C4-2B (cell line): ENCODE data around the gene OR51G2.

Experiments
- ZFX ChIP-seq: fragments of 450-650 bp; IDR thresholded peaks from 2 replicates; pipeline ENCODE4 v1.6.1; 2017
- TF ChIP-seq, protein P1 (sequence below): fragments of 450-650 bp; conservative IDR thresholded peaks from 2 replicates; pipeline ENCODE4 v1.5.1; 2017; ENCODE audit warnings: mild to moderate bottlenecking

DNA sequence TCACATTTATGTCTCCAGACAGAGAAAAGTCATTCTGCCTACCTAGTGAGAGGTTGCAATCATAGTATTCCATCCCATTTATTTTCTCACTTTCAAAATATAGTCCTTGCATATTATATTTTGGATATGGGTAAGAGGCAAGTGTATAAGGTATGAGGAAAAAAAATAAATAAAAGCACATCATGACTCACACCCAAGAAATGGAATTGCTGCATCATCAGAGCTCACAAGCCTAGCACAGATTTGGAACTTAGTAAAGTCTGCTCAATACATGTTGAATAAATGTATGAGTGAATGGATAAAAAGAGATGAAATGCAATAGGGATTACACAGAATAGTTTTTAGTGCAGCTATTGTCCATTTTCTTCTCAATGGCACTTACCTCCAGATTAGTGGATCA, 7.5 kb upstream of the OR51G2 start:
- TF ChIP-seq, protein P1, sequence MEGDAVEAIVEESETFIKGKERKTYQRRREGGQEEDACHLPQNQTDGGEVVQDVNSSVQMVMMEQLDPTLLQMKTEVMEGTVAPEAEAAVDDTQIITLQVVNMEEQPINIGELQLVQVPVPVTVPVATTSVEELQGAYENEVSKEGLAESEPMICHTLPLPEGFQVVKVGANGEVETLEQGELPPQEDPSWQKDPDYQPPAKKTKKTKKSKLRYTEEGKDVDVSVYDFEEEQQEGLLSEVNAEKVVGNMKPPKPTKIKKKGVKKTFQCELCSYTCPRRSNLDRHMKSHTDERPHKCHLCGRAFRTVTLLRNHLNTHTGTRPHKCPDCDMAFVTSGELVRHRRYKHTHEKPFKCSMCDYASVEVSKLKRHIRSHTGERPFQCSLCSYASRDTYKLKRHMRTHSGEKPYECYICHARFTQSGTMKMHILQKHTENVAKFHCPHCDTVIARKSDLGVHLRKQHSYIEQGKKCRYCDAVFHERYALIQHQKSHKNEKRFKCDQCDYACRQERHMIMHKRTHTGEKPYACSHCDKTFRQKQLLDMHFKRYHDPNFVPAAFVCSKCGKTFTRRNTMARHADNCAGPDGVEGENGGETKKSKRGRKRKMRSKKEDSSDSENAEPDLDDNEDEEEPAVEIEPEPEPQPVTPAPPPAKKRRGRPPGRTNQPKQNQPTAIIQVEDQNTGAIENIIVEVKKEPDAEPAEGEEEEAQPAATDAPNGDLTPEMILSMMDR: no peak
- no peak for TF ChIP-seq ZFX
